Heart right ventricle (tissue), 16 donors: Measurements from ENCODE around the gene PIGV. TPM values are rescaled to one million over a fixed set of nuclear protein-coding genes. Genes with fewer than 3 reads are reported as not detected.

ENCODE experiments used
- ATAC-seq, 8 donors: fragments of 200-7000 bp; cut with Tn5 transposase; one replicate each; pipeline ENCODE4 v1.9.1; 2020; ENCODE audit warnings: mild to moderate bottlenecking in 8 of 8, moderate library complexity in 8 of 8, moderate number of reproducible peaks in 1 of 8
- DNase-seq, 2 donors: peaks; one replicate each; pipeline ENCODE4 v3.0.0-alpha.2; 2020
- H3K27ac ChIP-seq, 10 donors: fragments of 200-600 bp; sonication (generic) in 2 of 10; one replicate each; pipeline versions ENCODE4 v1.5.0 to v1.8.0; 2020 to 2022; ENCODE audit warnings: mild to moderate bottlenecking in 3 of 10
- H3K27me3 ChIP-seq, 7 donors: fragments of 200-600 bp; one replicate each; pipeline ENCODE4 v1.8.0; 2021 to 2022; ENCODE audit warnings: mild to moderate bottlenecking in 2 of 7
- H3K36me3 ChIP-seq, 9 donors: fragments of 200-600 bp; sonication (generic) in 1 of 9; one replicate each; pipeline versions ENCODE4 v1.5.0 to v1.8.0; 2020 to 2022; ENCODE audit warnings: mild to moderate bottlenecking in 2 of 9
- H3K4me1 ChIP-seq, 9 donors: fragments of 200-600 bp; sonication (generic) in 1 of 9; one replicate each; pipeline versions ENCODE4 v1.5.0 to v1.8.0; 2020 to 2022; ENCODE audit warnings: mild to moderate bottlenecking in 4 of 9
- H3K4me3 ChIP-seq, 10 donors: fragments of 200-600 bp; sonication (generic) in 2 of 10; one replicate each; pipeline versions ENCODE4 v1.5.0 to v1.8.0; 2020 to 2022; ENCODE audit warnings: mild to moderate bottlenecking in 7 of 10, moderate library complexity in 2 of 10
- H3K9me3 ChIP-seq, 11 donors: fragments of 200-600 bp in 10 of 11; sonication (generic) in 2 of 11; one replicate each; pipeline versions ENCODE4 v1.5.0 to v1.8.0; 2013 to 2022; ENCODE audit warnings: mild to moderate bottlenecking in 2 of 11, control low read depth in 1 of 11, moderate library complexity in 1 of 11
- WGBS, 2 donors: extraction: QIAGEN DNeasy Blood & Tissue Kit; methylation state at CpG; one replicate each; pipeline ENCODE4 v1.1.7; 2013; ENCODE audit warnings: inconsistent platforms in 1 of 2; 5-methylcytosine and 5-hydroxymethylcytosine counted together
- intact Hi-C, 10 donors: fragments of 100-400 bp; cut with DNase I; formaldehyde crosslinking; loops; one replicate each; pipeline versions ENCODE4 v1.11.1 to v1.14.2; 2022
- polyA plus RNA-seq, 2 donors: library from polyadenylated mRNA; stranded (reverse); fragments of 200-250 nt; gene quantifications; one replicate each; pipeline ENCODE4 v1.2.3, GENCODE V29; 2013
- total RNA-seq, 10 donors: library from RNA; stranded (reverse); fragmentation: NEBNext Ultra II Directional in 3 of 10; extraction: Animal tissue kit (Norgen Biotek cat#: 25700) in 3 of 10; gene quantifications; one replicate each; pipeline versions ENCODE4 v1.2.1 to v1.2.4, GENCODE V29; 2021 to 2023
- TF ChIP-seq, protein P1 (sequence below), 9 donors: fragments of 200-600 bp; sonication (generic) in 2 of 9; IDR thresholded peaks; one replicate each; pipeline versions ENCODE4 v1.5.0 to v1.8.0; 2021 to 2022; ENCODE audit warnings: antibody characterized with exemption in 9 of 9, mild to moderate bottlenecking in 5 of 9, moderate library complexity in 1 of 9
- donor health status: Arrhythmogenic right ventricular cardiomyopathy.
- donor health status: ischemic (EF 13 %, LVEDD 7.1; RV severe dilation, severe dysfunction).
- donor health status: healthy with polysubstance abuse.
- donor health status: DM: no; HTN: yes; CAD: no.
- donor health status: DM: no; HTN: no; CAD: no.
- donor health status: ischemic (EF 25% LVEDD 6.9; RV normal size, moderate dysfunction).
- donor health status: ischemic (EF 25% LVEDD 5.7; RV mildly dilated, moderate dysfunction).
- donor health status: healthy.
- donor health status: DM: yes; HTN: yes; CAD: no.
- donor health status: Ischemic cardiomyopathy.
- donor health status: ischemic (EF 35%, LVEDD 5.7; RV mildly dilated, moderate dysfunction).
- donor health status: nonischemic (EF 11% LVEDD 7.7; RV severe dilation, severe dysfunction).
- donor health status: DM: yes; HTN: yes; CAD: no.
- donor health status: PGD.
- donor health status: ischemic (EF 29% LVEDD 5.4; RV normal size, mild dysfunction).
- donor health status: nonischemic (EF 23%, LVEDD 6.1; RV moderate dilation, normal function).

PIGV gene
- total and polyA plus RNA-seq, 12 donors = 2.7 to 7.5 (median 4.1) TPM

DNA sequence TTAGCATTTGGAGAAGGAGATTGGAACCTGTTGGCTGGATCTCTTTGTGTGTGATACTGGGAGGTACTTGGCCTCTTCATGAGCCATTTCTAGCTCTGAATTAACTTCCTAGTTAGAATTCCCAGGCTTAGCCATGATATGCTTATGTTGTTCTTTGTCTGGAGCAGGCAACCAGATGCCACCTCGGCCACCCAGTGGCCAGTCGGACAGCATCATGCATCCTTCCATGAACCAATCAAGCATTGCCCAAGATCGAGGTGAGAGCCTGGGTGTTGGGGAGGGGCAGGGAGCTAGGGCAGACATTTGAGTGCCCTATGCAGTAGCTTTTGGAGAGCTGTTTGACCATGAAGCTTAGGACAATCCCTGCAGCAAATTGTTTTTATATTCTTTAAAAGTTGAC, 26.5 kb upstream of the PIGV start:
- WGBS, 2 donors = 52 to 60% methylated on average over 3 of the region's 3 CpGs
- ATAC-seq = peak in 5 of 8 donors; percentile 14 to 62 (median 35)
- H3K4me1 ChIP-seq = peaks cover 0 to 14% (median 0%) of the 10 kb centered on the region in 9 donors

DNA sequence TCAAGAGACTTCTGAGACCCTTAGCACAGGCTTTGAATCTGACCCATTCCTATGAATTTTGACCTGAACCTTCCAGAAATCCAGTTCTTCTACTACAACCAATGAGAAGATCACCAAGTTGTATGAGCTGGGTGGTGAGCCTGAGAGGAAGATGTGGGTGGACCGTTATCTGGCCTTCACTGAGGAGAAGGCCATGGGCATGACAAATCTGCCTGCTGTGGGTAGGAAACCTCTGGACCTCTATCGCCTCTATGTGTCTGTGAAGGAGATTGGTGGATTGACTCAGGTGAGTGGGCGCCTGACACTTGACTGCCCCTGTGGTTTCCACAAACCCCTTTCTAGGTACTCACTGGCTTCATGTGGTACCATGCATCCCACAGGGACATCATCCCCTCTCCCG, 20.0 kb upstream of the PIGV start:
- H3K27me3 ChIP-seq = no peaks in the 10 kb centered on the region
- H3K4me1 ChIP-seq = peaks cover 3 to 49% (median 38%) of the 10 kb centered on the region in 9 donors
- H3K9me3 ChIP-seq = no peaks in the 10 kb centered on the region
- ATAC-seq (no peak), DNase-seq (no peak)
- intact Hi-C loops = loop anchor here in 1 of 10 donors (5.0 kb wide), 1 partner anchor 35 kb away; no protein-coding TSS in a partner anchor
- H3K27ac ChIP-seq = peak overlapping the region in 3 of 10 donors; percentile 20 to 67 (median 41)
- no peak overlapping the region for H3K4me3 ChIP-seq
- peaks cover 0 to 100% (median 70%) of the 10 kb centered on the region in 9 donors for H3K36me3 ChIP-seq
- TF ChIP-seq, protein P1, sequence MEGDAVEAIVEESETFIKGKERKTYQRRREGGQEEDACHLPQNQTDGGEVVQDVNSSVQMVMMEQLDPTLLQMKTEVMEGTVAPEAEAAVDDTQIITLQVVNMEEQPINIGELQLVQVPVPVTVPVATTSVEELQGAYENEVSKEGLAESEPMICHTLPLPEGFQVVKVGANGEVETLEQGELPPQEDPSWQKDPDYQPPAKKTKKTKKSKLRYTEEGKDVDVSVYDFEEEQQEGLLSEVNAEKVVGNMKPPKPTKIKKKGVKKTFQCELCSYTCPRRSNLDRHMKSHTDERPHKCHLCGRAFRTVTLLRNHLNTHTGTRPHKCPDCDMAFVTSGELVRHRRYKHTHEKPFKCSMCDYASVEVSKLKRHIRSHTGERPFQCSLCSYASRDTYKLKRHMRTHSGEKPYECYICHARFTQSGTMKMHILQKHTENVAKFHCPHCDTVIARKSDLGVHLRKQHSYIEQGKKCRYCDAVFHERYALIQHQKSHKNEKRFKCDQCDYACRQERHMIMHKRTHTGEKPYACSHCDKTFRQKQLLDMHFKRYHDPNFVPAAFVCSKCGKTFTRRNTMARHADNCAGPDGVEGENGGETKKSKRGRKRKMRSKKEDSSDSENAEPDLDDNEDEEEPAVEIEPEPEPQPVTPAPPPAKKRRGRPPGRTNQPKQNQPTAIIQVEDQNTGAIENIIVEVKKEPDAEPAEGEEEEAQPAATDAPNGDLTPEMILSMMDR (IDR thresholded peaks at IDR 0.05) = no peak
- WGBS, 2 donors = 81 to 90% methylated on average over 4 of the region's 4 CpGs

More for the DNA sequence above, 26.5 kb upstream of the PIGV start:
- TF ChIP-seq, protein P1 (IDR thresholded peaks at IDR 0.05) = peak in 4 of 9 donors; percentile 8 to 28 (median 12)
- Histone ChIP-seq H3K27me3 (no peaks in the 10 kb centered on the region), H3K4me3 (no peak overlapping the region), H3K36me3 (peaks cover 0 to 99% (median 50%) of the 10 kb centered on the region in 9 donors), H3K27ac (no peak overlapping the region), H3K9me3 (no peaks in the 10 kb centered on the region)
- DNase-seq = no peak
- intact Hi-C loops = no loop called here

DNA sequence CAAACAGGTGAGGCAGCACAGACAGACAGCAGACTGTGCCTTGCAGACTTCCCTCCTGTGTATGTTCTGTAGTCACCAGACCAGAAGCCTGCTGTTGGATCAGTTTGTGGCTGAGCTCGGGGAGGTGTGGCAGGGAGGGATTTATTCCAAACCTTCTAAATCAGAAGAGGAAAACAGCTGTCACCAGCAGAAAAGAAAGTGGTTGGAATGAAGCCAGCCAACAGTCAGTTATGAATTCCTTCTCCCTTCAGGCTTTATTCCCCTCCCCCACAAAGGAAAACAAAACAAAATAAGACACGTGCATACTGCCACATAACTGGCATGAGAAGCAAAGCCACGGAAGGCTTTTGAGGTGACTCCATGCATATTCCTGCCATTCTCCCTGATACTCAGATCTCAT, 19.0 kb upstream of the PIGV start:
- intact Hi-C loops = loop anchor here in 1 of 10 donors (5.0 kb wide), 1 partner anchor 36 kb away; no protein-coding TSS in a partner anchor
- Histone ChIP-seq H3K4me3 (no peak overlapping the region), H3K27me3 (no peaks in the 10 kb centered on the region), H3K9me3 (no peaks in the 10 kb centered on the region), H3K4me1 (peaks cover 3 to 50% (median 38%) of the 10 kb centered on the region in 9 donors), H3K36me3 (peaks cover 0 to 100% (median 70%) of the 10 kb centered on the region in 9 donors), H3K27ac (peak overlapping the region in 5 of 10 donors; percentile 17 to 67 (median 41))
- ATAC-seq (peak in 6 of 8 donors; percentile 33 to 67 (median 62)), DNase-seq (peak in 1 of 2 donors; percentile 59)
- WGBS, 2 donors = 3 to 5% methylated on average over 3 of the region's 3 CpGs
- TF ChIP-seq, protein P1 (IDR thresholded peaks at IDR 0.05) = no peak

DNA sequence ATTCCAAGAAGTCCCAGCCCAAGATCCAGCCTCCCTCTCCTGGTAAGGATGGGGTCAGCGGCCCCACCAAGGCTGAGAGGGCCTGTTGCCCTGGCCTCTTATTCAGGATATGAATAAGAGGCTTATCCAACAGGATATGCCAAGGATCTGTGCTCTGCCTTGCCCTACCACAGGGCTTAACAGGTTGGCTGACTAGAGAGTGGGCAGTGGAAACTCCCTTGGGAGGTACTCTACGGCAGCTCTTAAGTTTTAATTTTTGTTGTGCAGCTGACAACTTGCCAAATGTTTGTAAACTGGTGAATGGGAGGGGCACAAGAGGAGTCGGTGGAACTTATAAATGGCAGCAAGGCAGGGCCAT, 16.5 kb upstream of the PIGV start:
- WGBS, 2 donors = 36 to 37% methylated on average over 3 of the region's 3 CpGs
- DNase-seq (no peak), ATAC-seq (peak in 5 of 8 donors; percentile 5 to 47 (median 15))
- intact Hi-C loops = no loop called here
- peaks cover 0 to 100% (median 81%) of the 10 kb centered on the region in 9 donors for H3K36me3 ChIP-seq
- H3K9me3 ChIP-seq = no peaks in the 10 kb centered on the region
- peak overlapping the region in 8 of 10 donors; percentile 11 to 69 (median 30) for H3K27ac ChIP-seq
- TF ChIP-seq, protein P1 (IDR thresholded peaks at IDR 0.05) = no peak
- H3K27me3 ChIP-seq = no peaks in the 10 kb centered on the region
- H3K4me1 ChIP-seq = peaks cover 3 to 50% (median 41%) of the 10 kb centered on the region in 9 donors
- no peak overlapping the region for H3K4me3 ChIP-seq
